Neutrophil (primary cell): ENCODE results near the gene ZNF469.

ENCODE experiments used
- H3K27ac ChIP-seq: fragments of 200-600 bp; sonication (generic); 2 replicates; pipeline ENCODE4 v1.5.1; 2016; ENCODE audit warnings: mild to moderate bottlenecking, moderate library complexity
- H3K27me3 ChIP-seq: fragments of 200-600 bp; sonication (generic); 2 replicates; pipeline ENCODE4 v1.6.0; 2016; ENCODE audit warnings: mild to moderate bottlenecking
- H3K36me3 ChIP-seq: fragments of 200-600 bp; sonication (generic); 2 replicates; pipeline ENCODE4 v1.5.1; 2017
- H3K4me1 ChIP-seq, 2 experiments: fragments of 200-600 bp in 1 of 2; sonication (generic) in 1 of 2; 1 replicate in 1 of 2; 2 replicates in 1 of 2; pipeline versions ENCODE4 v1.5.1 to v1.6.1; 2013 to 2016; ENCODE audit warnings: low read depth in 1 of 2, low read length in 1 of 2, mild to moderate bottlenecking in 1 of 2, moderate library complexity in 1 of 2; ENCODE audit not compliant: control insufficient read depth in 1 of 2, insufficient read depth in 1 of 2
- H3K4me3 ChIP-seq, 2 experiments: fragments of 200-600 bp in 1 of 2; sonication (generic) in 1 of 2; 1 replicate in 1 of 2; 2 replicates in 1 of 2; pipeline ENCODE4 v1.5.1; 2013 to 2016; ENCODE audit warnings: low read depth in 1 of 2, low read length in 1 of 2, mild to moderate bottlenecking in 1 of 2, moderate library complexity in 1 of 2
- H3K9me3 ChIP-seq: fragments of 200-600 bp; sonication (generic); 2 replicates; pipeline ENCODE4 v1.5.1; 2016
- CTCF ChIP-seq: fragments of 200-600 bp; sonication (generic); IDR thresholded peaks from 2 replicates; pipeline ENCODE4 v1.5.1; 2016; ENCODE audit warnings: antibody characterized with exemption

Gene ZNF469

GRCh38 chr16:88385112-88385594, 2.4 kb downstream of the ZNF469 start:
- Histone ChIP-seq H3K9me3 (no peaks in the 10 kb centered on the region), H3K4me1 (no peaks in the 10 kb centered on the region), H3K36me3 (no peaks in the 10 kb centered on the region), H3K27me3 (peaks cover 73% of the 10 kb centered on the region), H3K4me3 (no peak overlapping the region), H3K27ac (no peak overlapping the region)
- TF ChIP-seq CTCF, result no peak

GRCh38 chr16:88385831-88386815, 3.4 kb downstream of the ZNF469 start:
- H3K36me3 ChIP-seq, result no peaks in the 10 kb centered on the region
- H3K4me3 ChIP-seq, result no peak overlapping the region
- no peak for TF ChIP-seq CTCF
- no peaks in the 10 kb centered on the region for H3K4me1 ChIP-seq
- H3K27me3 ChIP-seq, result peaks cover 75% of the 10 kb centered on the region
- no peak overlapping the region for H3K27ac ChIP-seq
- H3K9me3 ChIP-seq, result no peaks in the 10 kb centered on the region

- TF ChIP-seq CTCF, result no peak
- H3K27ac ChIP-seq, result no peak overlapping the region
- H3K27me3 ChIP-seq, result peaks cover 73% of the 10 kb centered on the region
Observed at GRCh38 chr16:88387180-88387765, 4.5 kb downstream of the ZNF469 start.

GRCh38 chr16:88387941-88388627, 5.3 kb downstream of the ZNF469 start:
- no peak for TF ChIP-seq CTCF
- Histone ChIP-seq H3K36me3 (no peaks in the 10 kb centered on the region), H3K27me3 (peaks cover 74% of the 10 kb centered on the region), H3K4me3 (no peak overlapping the region), H3K9me3 (no peaks in the 10 kb centered on the region), H3K27ac (no peak overlapping the region), H3K4me1 (no peaks in the 10 kb centered on the region)

More at GRCh38 chr16:88387180-88387765, 4.5 kb downstream of the ZNF469 start:
- Histone ChIP-seq H3K36me3 (no peaks in the 10 kb centered on the region), H3K9me3 (no peaks in the 10 kb centered on the region), H3K4me3 (no peak overlapping the region), H3K4me1 (no peaks in the 10 kb centered on the region)

GRCh38 chr16:88389191-88389590, 6.4 kb downstream of the ZNF469 start:
- Histone ChIP-seq H3K4me3 (no peak overlapping the region), H3K4me1 (no peaks in the 10 kb centered on the region), H3K27ac (no peak overlapping the region), H3K36me3 (no peaks in the 10 kb centered on the region), H3K9me3 (no peaks in the 10 kb centered on the region), H3K27me3 (peaks cover 69% of the 10 kb centered on the region)
- TF ChIP-seq CTCF, result no peak
